Non-pigmented ciliary epithelial cell (primary cell): Measurements from ENCODE around the gene TMEM63C.

Experiments
- DNase-seq: peaks from one replicate; pipeline ENCODE4 v3.0.0-alpha.2; 2010; ENCODE audit warnings: low read depth

TMEM63C gene

DNA sequence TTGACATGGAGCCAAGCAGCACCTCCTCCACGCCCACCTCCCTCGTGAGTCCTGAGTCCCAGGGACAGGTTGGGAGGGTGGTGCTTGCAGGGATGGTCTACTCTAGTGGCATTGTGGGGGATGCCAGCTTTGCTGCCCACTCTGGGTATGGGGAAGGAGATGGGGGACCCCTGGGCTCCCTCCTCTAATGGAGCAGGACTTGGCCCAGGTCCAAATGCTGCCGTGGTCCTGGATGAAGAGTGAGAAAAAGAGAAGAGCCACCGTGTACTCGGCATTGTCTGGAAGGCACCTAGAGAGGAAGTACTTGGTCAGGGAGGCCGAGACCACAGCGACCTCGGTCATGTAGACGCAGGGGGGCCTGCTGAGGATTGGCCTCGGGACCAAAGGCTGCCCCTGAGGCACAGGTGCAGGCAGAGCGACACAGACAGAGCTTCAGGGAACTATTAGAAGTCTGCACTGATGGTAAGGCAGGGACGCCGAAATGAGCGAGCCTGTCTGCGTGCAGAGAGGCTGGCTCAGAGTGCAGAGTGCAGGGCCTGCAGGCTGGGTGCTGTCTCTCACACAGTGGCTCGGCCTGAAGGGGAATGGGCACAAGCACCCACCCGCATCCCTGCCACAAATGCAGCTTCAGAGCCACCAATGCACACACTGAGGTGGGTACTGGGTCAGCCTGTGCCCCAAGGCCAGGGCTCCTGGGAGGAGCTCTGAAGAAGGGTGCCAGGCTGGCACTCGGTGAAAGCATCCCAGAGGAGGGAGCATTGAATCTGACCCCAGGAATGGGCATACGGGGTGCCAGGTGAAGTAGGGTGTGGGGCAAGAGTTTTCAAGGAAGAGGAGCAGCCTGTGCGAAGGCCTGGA is 72.0 kb downstream of the TMEM63C start:
- DNase-seq, result no peak

DNA sequence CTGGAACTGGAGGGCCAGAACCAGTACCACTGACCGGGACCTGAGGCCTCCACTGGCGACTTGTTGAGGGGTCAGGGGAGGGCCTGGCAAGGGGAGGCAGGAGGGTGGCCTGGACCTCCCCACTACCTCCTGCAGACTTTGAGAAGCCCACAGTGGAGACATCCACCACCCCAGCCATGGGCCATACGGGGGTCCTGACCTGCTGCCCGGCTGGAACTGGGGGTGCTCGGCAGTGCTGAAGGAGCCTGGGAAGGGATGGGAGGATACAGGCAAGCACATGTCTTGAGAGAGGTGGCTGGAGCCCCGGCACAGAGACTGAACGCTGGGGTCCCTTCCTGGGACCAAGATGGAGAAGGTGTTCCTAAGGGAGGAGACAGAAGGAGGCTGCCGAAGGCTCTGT is 75.1 kb downstream of the TMEM63C start:
- no peak for DNase-seq

DNA sequence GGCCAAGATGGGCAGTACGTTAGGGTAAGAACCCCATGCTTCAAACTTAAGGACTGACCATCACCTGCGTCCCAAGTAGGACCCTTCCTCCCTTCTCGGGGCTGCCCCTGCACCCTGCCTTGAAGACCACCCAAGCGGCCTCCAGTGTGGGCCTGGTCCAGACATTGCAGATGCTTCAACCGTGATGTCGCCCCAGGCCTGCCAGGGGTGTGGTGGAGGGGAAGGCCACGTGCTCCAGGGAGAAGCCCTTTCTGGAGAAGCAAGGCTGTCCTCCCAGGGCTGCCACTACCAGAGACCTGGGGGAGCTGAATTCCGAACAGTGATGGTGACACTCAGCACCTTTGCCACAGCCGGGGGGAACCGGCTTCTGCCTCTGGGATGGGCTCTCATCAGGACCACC is 76.1 kb downstream of the TMEM63C start:
- no peak for DNase-seq

DNA sequence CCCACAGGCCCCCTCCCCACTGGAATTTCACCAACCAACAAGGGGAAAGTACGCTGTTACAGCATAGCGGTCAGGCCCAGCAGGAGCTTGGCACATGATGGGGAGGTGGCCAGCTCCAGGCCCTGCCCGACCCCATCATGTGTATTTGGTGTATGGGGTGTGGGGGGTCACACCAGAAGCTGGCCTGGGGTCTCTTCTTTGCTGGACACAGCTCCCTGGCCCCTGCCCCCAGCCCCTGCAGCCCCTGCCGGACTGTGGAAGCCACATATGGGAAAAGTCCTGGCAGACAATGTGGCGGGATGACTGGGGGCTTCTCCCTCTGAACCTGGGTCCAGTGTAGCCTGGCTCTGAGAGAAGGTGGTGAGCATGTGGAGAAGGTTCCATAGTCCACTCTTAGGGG is 77.0 kb downstream of the TMEM63C start:
- DNase-seq, result no peak

DNA sequence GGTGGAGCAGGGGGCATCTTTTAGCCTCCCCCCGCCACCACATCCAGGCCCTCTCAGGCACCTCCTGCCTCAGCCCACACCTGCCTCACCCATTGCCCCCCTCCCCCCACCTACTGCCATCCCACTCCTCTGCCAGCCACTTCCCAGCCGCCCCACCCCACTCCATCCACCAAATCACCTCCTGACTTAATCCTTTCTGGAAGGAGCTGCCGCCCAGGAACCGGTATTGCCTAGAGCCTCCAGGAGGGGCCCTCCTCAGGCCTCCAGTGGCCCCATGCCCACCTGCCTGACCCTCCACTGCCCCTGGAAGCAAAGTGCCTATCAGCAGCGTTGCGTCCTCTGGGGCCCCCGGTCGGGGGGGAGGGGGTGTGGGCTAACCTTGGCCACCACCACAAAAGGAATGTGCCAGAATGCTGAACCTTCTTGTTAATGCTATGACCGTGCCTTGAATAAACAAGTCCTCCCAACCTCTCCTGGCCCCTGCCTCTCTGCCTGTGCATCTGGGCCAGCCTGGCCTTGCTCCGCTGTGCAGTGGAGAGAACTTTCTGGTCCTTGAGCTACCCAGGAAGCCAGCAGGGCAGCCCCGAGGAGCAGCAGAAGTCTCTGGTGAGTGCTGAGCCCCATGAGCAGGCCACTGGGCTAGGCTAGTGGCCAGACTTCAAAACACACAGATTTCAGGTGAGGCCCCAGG is 77.6 kb downstream of the TMEM63C start:
- DNase-seq, result no peak

- DNase-seq, result no peak
Measured at GRCh38 chr14:77260199-77260598, 78.6 kb downstream of the TMEM63C start.

DNA sequence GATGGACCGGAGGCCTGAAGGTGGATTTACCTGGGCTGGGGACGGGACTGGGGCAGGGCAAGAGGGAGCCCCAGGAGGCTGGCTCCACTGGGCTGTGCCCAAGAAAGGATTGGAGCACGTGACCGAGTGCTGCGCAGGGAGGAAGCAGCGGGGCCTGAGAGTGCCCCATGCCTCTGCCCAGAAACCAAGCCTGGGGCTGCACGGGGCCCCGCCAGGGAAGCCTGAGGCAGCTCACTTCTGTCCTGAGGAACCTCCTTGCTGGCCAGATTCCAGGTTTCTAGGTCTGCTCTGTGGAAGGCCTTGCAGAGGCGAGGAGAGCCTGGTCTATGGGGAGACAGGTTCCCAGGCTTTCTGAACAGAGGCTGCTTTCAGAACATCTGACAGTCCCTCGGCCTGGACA is 79.0 kb downstream of the TMEM63C start:
- DNase-seq, result no peak

- no peak for DNase-seq
Measured at GRCh38 chr14:77264466-77265186, 83.0 kb downstream of the TMEM63C start.

GRCh38 chr14:77265187-77265515 is 83.6 kb downstream of the TMEM63C start:
- no peak for DNase-seq

DNA sequence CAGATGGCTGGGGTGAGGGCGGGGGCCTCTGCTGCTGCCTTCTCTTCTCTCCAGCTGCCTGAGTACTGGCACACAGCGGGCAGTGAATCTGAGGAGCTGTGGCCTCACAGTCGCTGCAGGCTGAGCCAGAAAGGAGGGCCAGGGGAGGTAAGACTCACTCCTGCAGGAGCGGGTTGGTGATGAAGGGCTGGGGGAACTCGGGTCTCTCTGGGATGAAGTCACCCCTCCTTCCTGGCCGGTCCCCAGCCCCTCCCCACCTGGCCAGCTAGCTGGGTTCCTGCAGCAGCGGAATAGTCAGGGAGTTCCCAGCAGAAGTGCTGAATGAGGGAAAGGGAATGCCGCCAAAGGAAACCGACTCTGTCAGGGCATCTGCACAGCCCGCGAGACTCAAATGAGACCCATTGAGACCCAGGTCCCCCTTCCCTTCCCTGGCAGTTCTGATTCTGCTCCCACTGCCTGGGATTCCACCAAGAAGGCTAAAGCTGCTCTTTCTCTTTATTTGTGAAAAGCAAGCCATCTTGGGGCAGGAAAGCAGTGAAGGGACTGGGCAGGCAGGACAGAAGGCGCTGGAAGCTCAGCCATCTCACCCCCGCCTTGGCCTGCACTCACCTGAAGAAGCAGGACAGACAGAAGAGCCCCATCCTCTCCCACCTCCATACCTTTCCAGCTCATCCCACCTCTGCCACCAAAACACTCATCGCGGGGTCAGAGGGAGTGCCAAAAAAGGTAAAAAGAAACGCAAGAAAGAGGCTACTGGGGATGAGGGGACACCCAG is 84.2 kb downstream of the TMEM63C start:
- no peak for DNase-seq

GRCh38 chr14:77266336-77266735 is 84.7 kb downstream of the TMEM63C start:
- no peak for DNase-seq

DNA sequence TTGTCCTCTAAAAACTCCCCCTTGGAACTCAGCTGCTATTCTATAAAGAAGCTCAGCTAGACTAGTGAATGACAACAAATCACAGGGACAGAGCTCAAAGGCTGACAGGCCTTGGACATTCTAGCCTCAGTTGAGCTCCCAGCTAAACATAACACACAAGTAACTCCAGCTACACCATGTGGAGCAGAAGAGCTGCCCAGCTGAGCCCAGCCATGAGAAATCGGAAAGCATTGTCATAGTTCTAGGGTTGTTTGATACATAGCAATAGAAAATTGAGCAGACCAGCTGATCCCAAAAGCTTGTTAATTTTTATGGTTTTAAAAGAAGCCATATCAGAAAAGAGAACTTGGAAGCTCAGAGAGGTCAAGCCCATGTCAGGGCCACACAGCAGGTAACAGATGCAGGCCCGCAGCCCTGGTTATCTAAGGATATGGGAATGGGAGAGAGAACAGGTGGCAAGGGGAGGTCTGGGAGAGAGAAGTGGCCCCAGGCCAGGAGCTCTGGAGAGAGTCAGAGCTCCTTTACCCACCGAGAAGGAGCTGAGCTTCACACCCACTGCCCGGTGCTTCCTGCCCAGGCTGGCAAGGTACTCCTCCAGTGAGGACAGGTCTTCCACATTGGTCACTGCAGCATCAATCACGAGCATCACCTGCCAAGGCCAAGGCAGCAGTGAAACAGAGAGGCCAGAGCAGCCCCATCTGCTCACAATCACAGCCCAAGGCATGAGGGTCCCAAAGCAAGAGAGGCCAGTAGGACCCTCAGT is 86.5 kb downstream of the TMEM63C start:
- no peak for DNase-seq

DNA sequence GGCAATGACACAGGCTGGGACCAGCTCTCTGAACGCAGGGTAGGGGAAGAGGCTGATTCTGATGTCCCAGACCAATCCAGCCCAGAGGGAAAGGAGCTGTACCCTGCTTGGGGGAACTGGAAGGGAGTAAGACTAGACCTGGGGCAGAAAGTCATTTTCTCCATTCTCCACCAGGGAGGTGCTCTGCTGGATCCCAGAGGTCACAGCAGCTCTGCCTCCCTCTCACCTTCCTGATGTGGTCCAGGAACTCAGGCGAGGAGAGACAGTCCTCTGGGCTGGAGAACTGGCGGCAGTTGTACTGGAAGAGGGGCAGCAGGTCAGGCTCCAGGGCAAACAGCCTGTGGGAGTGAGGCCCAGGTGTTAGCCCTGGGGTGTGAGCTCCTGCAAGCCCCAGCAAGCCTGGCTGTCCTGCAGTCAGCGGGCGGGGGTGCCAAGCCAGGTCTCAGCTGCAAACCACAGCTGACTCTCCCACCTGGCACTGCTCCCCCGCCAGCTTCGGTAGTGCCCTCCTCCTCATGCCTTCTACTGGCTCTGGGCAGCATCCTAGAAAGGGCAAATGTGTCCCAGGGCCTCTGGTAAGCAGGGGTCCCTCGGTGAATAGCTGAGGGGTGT is 87.5 kb downstream of the TMEM63C start:
- no peak for DNase-seq

- DNase-seq, result no peak
Measured at GRCh38 chr14:77270361-77271112, 88.9 kb downstream of the TMEM63C start.

DNA sequence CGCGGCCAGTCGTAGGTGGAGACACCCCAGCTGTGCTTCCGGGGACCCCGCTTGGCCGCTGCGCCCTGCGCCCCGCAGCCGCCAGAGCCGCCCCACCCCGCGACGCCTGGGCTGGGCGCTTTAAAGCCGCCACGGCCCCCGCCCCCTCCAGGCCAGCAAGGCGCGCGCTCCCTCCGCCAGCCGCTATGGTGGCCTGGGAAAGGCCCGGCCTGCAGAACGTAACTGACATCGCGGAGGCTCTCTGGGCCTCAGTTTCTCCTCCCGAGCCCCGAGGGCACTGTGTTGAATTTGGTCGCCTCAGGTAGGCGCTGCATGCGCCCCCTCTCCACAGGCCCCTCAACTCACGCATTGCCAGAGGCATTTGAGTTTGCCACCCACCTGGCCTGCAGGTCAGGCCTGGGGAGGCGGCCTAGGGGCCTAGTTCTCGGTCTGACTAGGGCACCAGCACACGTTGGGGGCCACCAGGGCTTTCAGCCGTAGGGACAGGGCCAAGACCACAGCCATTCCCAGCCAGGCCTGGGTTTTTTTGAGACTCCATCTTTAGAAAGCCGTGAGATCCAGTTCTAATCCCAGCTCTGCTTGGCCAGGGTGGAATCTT is 89.6 kb downstream of the TMEM63C start, which contains the start of gene NGB:
Gene NGB, minus strand, starts transcription at position 94 of the 598 bp plus-strand sequence. CDS start 269 bp downstream, outside the sequence.
- no peak for DNase-seq

DNA sequence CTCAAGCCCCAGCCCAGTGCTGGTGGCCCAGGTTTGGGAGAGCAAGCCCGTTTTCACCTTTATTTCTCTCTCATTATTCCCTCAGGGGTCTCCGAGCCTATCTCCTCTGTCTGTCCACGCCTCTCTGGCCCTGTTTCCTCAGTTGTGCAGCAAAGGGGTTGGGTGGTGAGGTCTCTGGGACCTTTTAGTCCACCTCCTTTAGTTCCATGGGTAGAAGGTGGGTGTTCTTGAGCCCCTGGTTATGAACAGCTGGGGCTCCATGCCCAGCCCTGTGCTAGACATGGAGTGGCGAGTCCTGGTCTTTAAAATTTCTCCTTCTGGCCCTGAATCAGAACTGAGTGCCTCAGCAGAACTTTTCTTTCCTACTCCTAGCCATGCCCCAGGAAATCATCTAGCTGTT is 90.7 kb downstream of the TMEM63C start:
- no peak for DNase-seq

DNA sequence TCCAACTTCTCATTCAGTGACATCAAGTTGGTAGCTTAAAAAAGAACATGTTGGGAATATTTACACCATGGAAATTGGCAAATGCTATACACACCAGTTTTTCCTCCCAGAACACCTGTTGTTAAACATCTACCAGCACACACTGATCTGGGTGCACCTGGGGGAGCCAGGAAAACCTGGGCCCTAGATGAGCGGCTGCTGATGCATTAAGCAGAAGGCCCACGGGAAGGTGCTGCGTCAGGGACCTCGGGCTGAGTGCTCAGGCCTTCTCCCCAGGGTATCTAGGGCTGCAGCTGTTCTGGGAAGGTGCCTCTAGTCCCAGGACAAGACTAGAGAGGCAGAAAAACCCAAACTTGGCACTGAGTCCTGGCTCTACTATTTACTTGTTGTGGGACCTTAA is 92.2 kb downstream of the TMEM63C start:
- no peak for DNase-seq

DNA sequence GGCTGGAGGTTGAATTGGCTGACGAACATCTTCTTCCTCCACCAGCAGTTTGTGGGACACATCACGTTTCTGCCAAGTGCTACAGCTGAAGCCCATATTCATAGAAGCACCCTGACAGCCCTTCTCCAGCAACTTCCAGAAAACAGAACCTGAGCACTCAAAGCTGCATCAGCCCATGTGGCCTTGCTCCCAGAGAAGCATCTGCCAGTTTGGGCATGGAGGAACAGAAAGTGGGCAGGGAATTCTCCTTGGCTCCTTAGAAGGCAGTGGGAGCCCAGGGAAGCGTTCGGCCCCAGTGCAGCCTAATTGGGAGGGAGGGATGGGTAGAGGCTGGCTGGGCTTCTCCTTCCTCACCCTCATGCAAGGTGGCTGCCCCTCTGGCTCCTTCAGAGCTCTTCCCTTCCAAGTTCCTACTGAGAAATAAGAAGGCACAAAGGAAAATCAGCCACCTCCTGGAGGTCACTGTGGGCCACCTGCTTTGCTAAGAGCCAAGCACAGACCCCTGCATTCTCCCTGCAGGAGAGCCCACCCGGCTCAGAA is 93.5 kb downstream of the TMEM63C start:
- DNase-seq, result no peak

DNA sequence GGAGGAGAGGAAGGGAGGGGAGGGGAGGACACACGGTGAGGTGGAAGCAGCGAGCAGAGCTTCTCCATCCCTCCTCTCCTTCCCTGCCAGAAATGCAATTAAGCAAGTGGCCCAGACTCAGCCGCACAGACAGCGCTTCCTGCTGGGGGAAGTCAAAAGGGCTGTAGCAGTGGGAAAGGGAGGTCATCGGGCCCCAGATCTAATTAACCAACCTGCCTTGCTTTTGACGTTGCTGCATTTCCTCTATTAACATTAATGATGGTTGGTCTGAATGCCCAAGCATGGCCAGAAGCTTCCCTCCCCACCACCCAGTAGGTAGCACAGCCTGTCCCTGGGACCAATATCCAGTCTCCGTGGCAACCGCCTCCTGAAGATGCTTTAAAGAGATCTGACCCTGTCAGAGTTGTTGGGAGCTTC is 94.0 kb downstream of the TMEM63C start:
- DNase-seq, result no peak
